Measurements from ENCODE around the gene KRTAP22-1. TPM values are rescaled to one million over a fixed set of nuclear protein-coding genes. Genes with fewer than 3 reads are reported as not detected.

KRTAP22-1 gene
- polyA plus RNA-seq, 3 donors, result not detected

DNA sequence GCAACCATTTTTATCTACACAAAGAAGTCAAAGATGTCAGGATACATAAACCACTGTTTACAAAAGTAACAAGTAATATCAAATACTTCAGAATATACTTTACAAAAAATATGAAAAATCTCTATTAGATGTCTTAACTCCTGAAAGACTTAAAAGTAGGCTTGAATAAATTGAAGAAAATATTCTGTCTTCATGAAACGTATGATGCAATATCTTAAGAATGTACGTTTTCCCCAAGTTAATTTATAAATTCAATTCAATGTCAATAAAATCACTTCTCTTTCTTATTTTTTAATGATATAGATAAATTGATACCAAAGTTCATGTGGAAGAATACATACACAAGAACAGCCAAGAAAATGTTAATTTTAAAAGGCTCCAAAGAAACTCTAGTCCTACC lies 45.8 kb upstream of the KRTAP22-1 start:
- H3K4me1 ChIP-seq (ENCODE audit: control insufficient read depth in 1 of 2, insufficient read depth in 2 of 2, low read length in 2 of 2), result no peaks in the 10 kb centered on the region
- Mint-ChIP-seq H3K27ac (no peak overlapping the region), H3K4me1 (no peaks in the 10 kb centered on the region), H3K36me3 (no peaks in the 10 kb centered on the region), H3K4me3 (no peak overlapping the region), H3K9me3 (peaks cover 0 to 12% (median 6%) of the 10 kb centered on the region in 7 donors), H3K27me3 (ENCODE audit: low read depth in 3 of 3) (no peaks in the 10 kb centered on the region)
- H3K4me2 ChIP-seq (replicated peaks; ENCODE audit: extremely low read depth, low read length, poor library complexity, severe bottlenecking), result no peak overlapping the region
- H4K20me1 ChIP-seq (ENCODE audit: insufficient read depth, low read length), result no peaks in the 10 kb centered on the region
- H3K36me3 ChIP-seq (replicated peaks in 1 of 2; ENCODE audit: control insufficient read depth in 1 of 2, insufficient read depth in 2 of 2, low read length in 2 of 2), result no peaks in the 10 kb centered on the region
- DNase-seq, result no peak
- no peaks in the 10 kb centered on the region for H3K27me3 ChIP-seq (ENCODE audit: control insufficient read depth in 2 of 2, insufficient read depth in 2 of 2, low read length in 2 of 2)
- no peak overlapping the region for H3K9ac ChIP-seq (ENCODE audit: insufficient read depth, low read length, poor library complexity, severe bottlenecking)
- H3K27ac ChIP-seq (ENCODE audit: low read depth in 1 of 2, low read length in 2 of 2), result no peak overlapping the region
- H3K9me3 ChIP-seq (replicated peaks in 1 of 2; ENCODE audit: control insufficient read depth in 1 of 2, insufficient read depth in 1 of 2, low read length in 2 of 2), result peaks cover 11 to 21% of the 10 kb centered on the region in 2 donors
- H3K4me3 ChIP-seq (replicated peaks in 1 of 3; ENCODE audit: low read depth in 2 of 3, low read length in 3 of 3), result no peak overlapping the region
- no peak overlapping the region for H2AFZ ChIP-seq (ENCODE audit: insufficient read depth, low read depth, low read length, poor library complexity, severe bottlenecking)
- TF ChIP-seq, protein P1, sequence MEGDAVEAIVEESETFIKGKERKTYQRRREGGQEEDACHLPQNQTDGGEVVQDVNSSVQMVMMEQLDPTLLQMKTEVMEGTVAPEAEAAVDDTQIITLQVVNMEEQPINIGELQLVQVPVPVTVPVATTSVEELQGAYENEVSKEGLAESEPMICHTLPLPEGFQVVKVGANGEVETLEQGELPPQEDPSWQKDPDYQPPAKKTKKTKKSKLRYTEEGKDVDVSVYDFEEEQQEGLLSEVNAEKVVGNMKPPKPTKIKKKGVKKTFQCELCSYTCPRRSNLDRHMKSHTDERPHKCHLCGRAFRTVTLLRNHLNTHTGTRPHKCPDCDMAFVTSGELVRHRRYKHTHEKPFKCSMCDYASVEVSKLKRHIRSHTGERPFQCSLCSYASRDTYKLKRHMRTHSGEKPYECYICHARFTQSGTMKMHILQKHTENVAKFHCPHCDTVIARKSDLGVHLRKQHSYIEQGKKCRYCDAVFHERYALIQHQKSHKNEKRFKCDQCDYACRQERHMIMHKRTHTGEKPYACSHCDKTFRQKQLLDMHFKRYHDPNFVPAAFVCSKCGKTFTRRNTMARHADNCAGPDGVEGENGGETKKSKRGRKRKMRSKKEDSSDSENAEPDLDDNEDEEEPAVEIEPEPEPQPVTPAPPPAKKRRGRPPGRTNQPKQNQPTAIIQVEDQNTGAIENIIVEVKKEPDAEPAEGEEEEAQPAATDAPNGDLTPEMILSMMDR (IDR thresholded peaks at IDR 0.05), result no peak
- WGBS (ENCODE audit: insufficient coverage), result no CpG with 5 or more reads among the region's 2 CpGs
- intact Hi-C loops (cut with micrococcal nuclease), result no loop called here
- H3K79me2 ChIP-seq (ENCODE audit: insufficient read depth, low read length), result no peaks in the 10 kb centered on the region

GRCh38 chr21:30561264-30561895 lies 39.5 kb upstream of the KRTAP22-1 start, which contains the start of gene KRTAP19-7:
TSS of gene KRTAP19-7 (minus strand) at chr21:30561314. CDS start at chr21:30561289, 25 bp downstream.
- no CpG with 5 or more reads among the region's 2 CpGs for WGBS (ENCODE audit: insufficient coverage)
- no peaks in the 10 kb centered on the region for H3K4me1 ChIP-seq (ENCODE audit: control insufficient read depth in 1 of 2, insufficient read depth in 2 of 2, low read length in 2 of 2)
- H3K36me3 ChIP-seq (replicated peaks in 1 of 2; ENCODE audit: control insufficient read depth in 1 of 2, insufficient read depth in 2 of 2, low read length in 2 of 2), result no peaks in the 10 kb centered on the region
- H3K36me3 Mint-ChIP-seq, result no peaks in the 10 kb centered on the region
- no peak within 1 kb of the TSS for H3K9ac ChIP-seq (ENCODE audit: insufficient read depth, low read length, poor library complexity, severe bottlenecking)
- no peak within 1 kb of the TSS for H3K4me3 Mint-ChIP-seq
- no peaks in the 10 kb centered on the region for H3K79me2 ChIP-seq (ENCODE audit: insufficient read depth, low read length)
- H3K4me2 ChIP-seq (replicated peaks; ENCODE audit: extremely low read depth, low read length, poor library complexity, severe bottlenecking), result no peak within 1 kb of the TSS
- no peak within 1 kb of the TSS for H3K27ac Mint-ChIP-seq
- H3K4me3 ChIP-seq (replicated peaks in 1 of 3; ENCODE audit: low read depth in 2 of 3, low read length in 3 of 3), result no peak within 1 kb of the TSS
- no peaks in the 10 kb centered on the region for H3K27me3 ChIP-seq (ENCODE audit: control insufficient read depth in 2 of 2, insufficient read depth in 2 of 2, low read length in 2 of 2)
- intact Hi-C loops (cut with micrococcal nuclease), result no loop called here
- H3K27ac ChIP-seq (ENCODE audit: low read depth in 1 of 2, low read length in 2 of 2), result no peak within 1 kb of the TSS
- no peaks in the 10 kb centered on the region for H3K4me1 Mint-ChIP-seq
- peaks cover 3 to 6% of the 10 kb centered on the region in 2 donors for H3K9me3 ChIP-seq (replicated peaks in 1 of 2; ENCODE audit: control insufficient read depth in 1 of 2, insufficient read depth in 1 of 2, low read length in 2 of 2)
- no peaks in the 10 kb centered on the region for H4K20me1 ChIP-seq (ENCODE audit: insufficient read depth, low read length)
- H2AFZ ChIP-seq (ENCODE audit: insufficient read depth, low read depth, low read length, poor library complexity, severe bottlenecking), result no peak within 1 kb of the TSS
- TF ChIP-seq, protein P1 (IDR thresholded peaks at IDR 0.05), result no peak
- H3K9me3 Mint-ChIP-seq, result peaks cover 0 to 6% (median 3%) of the 10 kb centered on the region in 7 donors
- no peak for DNase-seq
- H3K27me3 Mint-ChIP-seq (ENCODE audit: low read depth in 3 of 3), result no peaks in the 10 kb centered on the region

All from CD14-positive monocyte (primary cell).